CD4-positive, CD25-positive, alpha-beta regulatory T cell (primary cell): ENCODE results near the gene STBD1. TPM values are rescaled to one million over a fixed set of nuclear protein-coding genes. Genes with fewer than 3 reads are reported as not detected.
"Not testable (repeated sequence)": the region's sequence is repeated elsewhere in the genome, so short reads cannot be mapped to it uniquely, and the experiment has no call there.

ENCODE experiments used
- ATAC-seq, 2 donors: fragments of 150-1000 bp; cut with Tn5 transposase; one replicate each; pipeline ENCODE4 v1.10.0; 2021; ENCODE audit warnings: low read depth in 2 of 2, moderate number of reproducible peaks in 2 of 2, moderate library complexity in 1 of 2
- DNase-seq, 3 donors: peaks; one replicate each; pipeline versions ENCODE4 v3.0.0 to v3.0.0-alpha.2; 2012 to 2022; ENCODE audit warnings: mixed read lengths in 1 of 3
- H3K27ac ChIP-seq: one replicate; pipeline ENCODE4 v1.7.0; 2013; ENCODE audit warnings: mild to moderate bottlenecking, low read length; ENCODE audit not compliant: insufficient read depth, poor library complexity, severe bottlenecking
- H3K27me3 ChIP-seq: one replicate; pipeline ENCODE4 v1.7.0; 2013; ENCODE audit warnings: low read length; ENCODE audit not compliant: control insufficient read depth, insufficient read depth
- H3K36me3 ChIP-seq: one replicate; pipeline ENCODE4 v1.7.0; 2013; ENCODE audit warnings: mild to moderate bottlenecking, low read length, moderate library complexity; ENCODE audit not compliant: control insufficient read depth, insufficient read depth
- H3K4me1 ChIP-seq: 2 replicates; pipeline ENCODE4 v1.7.0; 2013; ENCODE audit warnings: mild to moderate bottlenecking, low read length; ENCODE audit not compliant: insufficient read depth, control insufficient read depth, poor library complexity, severe bottlenecking
- H3K4me3 ChIP-seq: one replicate; pipeline ENCODE4 v1.7.0; 2013; ENCODE audit warnings: low read depth, mild to moderate bottlenecking, low read length, moderate library complexity
- H3K9me3 ChIP-seq, 2 experiments: 1 replicate in 1 of 2; 2 replicates in 1 of 2; pipeline ENCODE4 v1.7.0; 2013; ENCODE audit warnings: low read length in 2 of 2, mild to moderate bottlenecking in 1 of 2, moderate library complexity in 1 of 2; ENCODE audit not compliant: control insufficient read depth in 2 of 2
- H3K27ac Mint-ChIP-seq, 3 donors: one replicate each; pipeline ENCODE4 v1.8.0; 2020 to 2022; ENCODE audit warnings: mild to moderate bottlenecking in 3 of 3, mixed read lengths in 3 of 3, moderate library complexity in 2 of 3
- H3K27me3 Mint-ChIP-seq: one replicate; pipeline ENCODE4 v1.8.0; 2022; ENCODE audit warnings: mild to moderate bottlenecking, mixed read lengths
- H3K36me3 Mint-ChIP-seq: one replicate; pipeline ENCODE4 v1.8.0; 2020; ENCODE audit warnings: mixed read lengths
- H3K4me1 Mint-ChIP-seq, 4 donors: one replicate each; pipeline ENCODE4 v1.8.0; 2020 to 2022; ENCODE audit warnings: mixed read lengths in 4 of 4, mild to moderate bottlenecking in 1 of 4
- H3K4me3 Mint-ChIP-seq, 4 donors: one replicate each; pipeline ENCODE4 v1.8.0; 2020 to 2022; ENCODE audit warnings: mild to moderate bottlenecking in 4 of 4, mixed read lengths in 4 of 4, moderate library complexity in 3 of 4
- H3K9me3 Mint-ChIP-seq, 7 donors: one replicate each; pipeline ENCODE4 v1.8.0; 2020 to 2022; ENCODE audit warnings: mixed read lengths in 7 of 7, mild to moderate bottlenecking in 3 of 7, moderate library complexity in 2 of 7
- polyA plus RNA-seq, 4 donors: library from polyadenylated mRNA; unstranded; fragments of 300-500 nt; fragmentation: Illumina TruSeq; gene quantifications; one replicate each; pipeline ENCODE4 v1.2.3, GENCODE V29; 2021
- total RNA-seq: library from RNA; stranded (reverse); gene quantifications from one replicate; pipeline ENCODE4 v1.2.3, GENCODE V29; 2022

The STBD1 gene
- total and polyA plus RNA-seq, 5 donors from 2014 or later, result 0.17 to 1.5 (median 0.45) TPM

- Histone ChIP-seq H3K9me3 (no peaks in the 10 kb centered on the region), H3K4me3 (no peak overlapping the region), H3K36me3 (no peaks in the 10 kb centered on the region), H3K27me3 (peaks cover 6% of the 10 kb centered on the region), H3K4me1 (no peaks in the 10 kb centered on the region), H3K27ac (no peak overlapping the region)
- Mint-ChIP-seq H3K4me3 (no peak overlapping the region), H3K4me1 (no peaks in the 10 kb centered on the region), H3K9me3 (peaks cover 0 to 1% (median 0%) of the 10 kb centered on the region in 7 donors), H3K36me3 (no peaks in the 10 kb centered on the region), H3K27ac (no peak overlapping the region), H3K27me3 (peaks cover 46% of the 10 kb centered on the region)
- no peak for ATAC-seq
- DNase-seq, result no peak
Observed at GRCh38 chr4:76277667-76278066, 28.9 kb upstream of the STBD1 start.

GRCh38 chr4:76278583-76278982, 27.9 kb upstream of the STBD1 start:
- no peaks in the 10 kb centered on the region for H3K4me1 ChIP-seq
- no peaks in the 10 kb centered on the region for H3K36me3 ChIP-seq
- no peak overlapping the region for H3K27ac ChIP-seq
- ATAC-seq (no peak), DNase-seq (no peak)
- Mint-ChIP-seq H3K9me3 (peaks cover 0 to 1% (median 0%) of the 10 kb centered on the region in 7 donors), H3K27ac (no peak overlapping the region), H3K27me3 (peaks cover 42% of the 10 kb centered on the region), H3K4me1 (no peaks in the 10 kb centered on the region), H3K36me3 (no peaks in the 10 kb centered on the region), H3K4me3 (no peak overlapping the region)
- peaks cover 6% of the 10 kb centered on the region for H3K27me3 ChIP-seq
- H3K9me3 ChIP-seq, result no peaks in the 10 kb centered on the region
- no peak overlapping the region for H3K4me3 ChIP-seq

- no peak overlapping the region for H3K27ac ChIP-seq
- peaks cover 6% of the 10 kb centered on the region for H3K27me3 ChIP-seq
- H3K36me3 ChIP-seq, result no peaks in the 10 kb centered on the region
- no peaks in the 10 kb centered on the region for H3K36me3 Mint-ChIP-seq
- no peak overlapping the region for H3K4me3 ChIP-seq
- no peaks in the 10 kb centered on the region for H3K9me3 ChIP-seq
- H3K9me3 Mint-ChIP-seq, result peaks cover 0 to 1% (median 0%) of the 10 kb centered on the region in 7 donors
- peaks cover 35% of the 10 kb centered on the region for H3K27me3 Mint-ChIP-seq
- ATAC-seq (no peak), DNase-seq (peak in 1 of 3 donors; percentile 37)
- no peak overlapping the region for H3K4me3 Mint-ChIP-seq
- H3K4me1 ChIP-seq, result no peaks in the 10 kb centered on the region
- no peak overlapping the region for H3K27ac Mint-ChIP-seq
- H3K4me1 Mint-ChIP-seq, result no peaks in the 10 kb centered on the region
Observed at GRCh38 chr4:76279462-76279861, 27.1 kb upstream of the STBD1 start.

GRCh38 chr4:76280488-76281441, 25.8 kb upstream of the STBD1 start:
- DNase-seq, result no peak
- no peak overlapping the region for H3K27ac Mint-ChIP-seq

GRCh38 chr4:76281594-76281993, 24.9 kb upstream of the STBD1 start:
- H3K36me3 ChIP-seq, H3K9me3 ChIP-seq, H3K27ac Mint-ChIP-seq, H3K27ac ChIP-seq, H3K36me3 Mint-ChIP-seq, ATAC-seq, H3K4me3 ChIP-seq, H3K4me1 Mint-ChIP-seq, H3K4me1 ChIP-seq, H3K4me3 Mint-ChIP-seq, H3K27me3 ChIP-seq, H3K9me3 Mint-ChIP-seq, DNase-seq: not testable (repeated sequence)
- H3K27me3 Mint-ChIP-seq, result peaks cover 19% of the 10 kb centered on the region

More at GRCh38 chr4:76280488-76281441, 25.8 kb upstream of the STBD1 start:
- no peaks in the 10 kb centered on the region for H3K36me3 ChIP-seq
- H3K27ac ChIP-seq, result no peak overlapping the region
- no peaks in the 10 kb centered on the region for H3K36me3 Mint-ChIP-seq
- no peaks in the 10 kb centered on the region for H3K4me1 ChIP-seq
- H3K4me1 Mint-ChIP-seq, result no peaks in the 10 kb centered on the region
- H3K4me3 Mint-ChIP-seq, result no peak overlapping the region
- H3K27me3 Mint-ChIP-seq, result peaks cover 22% of the 10 kb centered on the region
- H3K9me3 ChIP-seq, result no peaks in the 10 kb centered on the region
- no peak for ATAC-seq
- peaks cover 6% of the 10 kb centered on the region for H3K27me3 ChIP-seq
- peaks cover 0 to 1% (median 0%) of the 10 kb centered on the region in 7 donors for H3K9me3 Mint-ChIP-seq
- H3K4me3 ChIP-seq, result no peak overlapping the region

GRCh38 chr4:76282941-76283689, 23.4 kb upstream of the STBD1 start:
- Mint-ChIP-seq H3K4me1 (no peaks in the 10 kb centered on the region), H3K27ac (no peak overlapping the region), H3K36me3 (no peaks in the 10 kb centered on the region), H3K9me3 (peaks cover 0 to 8% (median 0%) of the 10 kb centered on the region in 7 donors), H3K4me3 (no peak overlapping the region), H3K27me3 (peaks cover 14% of the 10 kb centered on the region)
- ATAC-seq (no peak), DNase-seq (no peak)
- Histone ChIP-seq H3K4me1 (no peaks in the 10 kb centered on the region), H3K9me3 (no peaks in the 10 kb centered on the region), H3K27ac (no peak overlapping the region), H3K4me3 (no peak overlapping the region), H3K36me3 (no peaks in the 10 kb centered on the region), H3K27me3 (peaks cover 3% of the 10 kb centered on the region)

- H3K27me3 Mint-ChIP-seq, result peaks cover 20% of the 10 kb centered on the region
- no peak for ATAC-seq
- H3K36me3 Mint-ChIP-seq, result no peaks in the 10 kb centered on the region
Observed at GRCh38 chr4:76283900-76284299, 22.6 kb upstream of the STBD1 start.

More at GRCh38 chr4:76283900-76284299, 22.6 kb upstream of the STBD1 start:
- no peak for DNase-seq
- Mint-ChIP-seq H3K4me1 (no peaks in the 10 kb centered on the region), H3K4me3 (no peak overlapping the region), H3K27ac (no peak overlapping the region), H3K9me3 (peaks cover 0 to 8% (median 0%) of the 10 kb centered on the region in 7 donors)
- Histone ChIP-seq H3K4me1 (no peaks in the 10 kb centered on the region), H3K9me3 (no peaks in the 10 kb centered on the region), H3K27ac (no peak overlapping the region), H3K27me3 (no peaks in the 10 kb centered on the region), H3K36me3 (no peaks in the 10 kb centered on the region), H3K4me3 (no peak overlapping the region)
